Fibroblast of lung (primary cell): Measurements from ENCODE around the gene CD59.
A peak's percentile ranks its signal among the peaks of the same experiment; 100 is the strongest.

Experiments
- CTCF ChIP-seq, 2 donors: IDR thresholded peaks in 1 of 2; conservative IDR thresholded peaks in 1 of 2; 1 replicate in 1 of 2; 2 replicates in 1 of 2; pipeline ENCODE4 v1.5.1; 2011 to 2012; ENCODE audit warnings: low read length in 2 of 2, control low read depth in 1 of 2, inconsistent platforms in 1 of 2, low read depth in 1 of 2, mild to moderate bottlenecking in 1 of 2
- EZH2 ChIP-seq: IDR thresholded peaks from 2 replicates; pipeline ENCODE4 v1.5.1; 2012; ENCODE audit warnings: low read length, control low read depth, mild to moderate bottlenecking; ENCODE audit errors: missing control alignments

- peak; percentile 34 to 48 for TF ChIP-seq CTCF (conservative IDR thresholded peaks at IDR 0.05 in 1 of 2, IDR thresholded peaks at IDR 0.05 in 1 of 2; ENCODE audit: low read depth in 1 of 2, low read length in 2 of 2)
- no peak for TF ChIP-seq EZH2
These were observed 20.0 kb downstream of the CD59 start for GRCh38 chr11:33716243-33716642.
